Mesendoderm (in vitro differentiated cells): ENCODE results near the gene C1QTNF7.
A peak's percentile ranks its signal among the peaks of the same experiment; 100 is the strongest.

Source experiments
- DNase-seq: peaks from one replicate; pipeline ENCODE4 v3.0.0; 2013
- H2AK5ac ChIP-seq: 2 replicates; pipeline ENCODE4 v1.6.1; 2013; ENCODE audit warnings: low read length, inconsistent platforms
- H2BK120ac ChIP-seq: 2 replicates; pipeline ENCODE4 v1.6.1; 2013; ENCODE audit warnings: low read depth, mild to moderate bottlenecking, low read length, moderate library complexity, mixed read lengths
- H2BK15ac ChIP-seq: replicated peaks from 2 replicates; pipeline ENCODE4 v1.6.1; 2013; ENCODE audit warnings: low read depth, mild to moderate bottlenecking, moderate library complexity
- H2BK5ac ChIP-seq: 2 replicates; pipeline ENCODE4 v1.6.1; 2013; ENCODE audit warnings: low read length, inconsistent platforms
- H3K18ac ChIP-seq: 2 replicates; pipeline ENCODE4 v1.6.1; 2013; ENCODE audit warnings: mild to moderate bottlenecking, low read length, mixed read lengths
- H3K23ac ChIP-seq: one replicate; pipeline ENCODE4 v1.6.1; 2013; ENCODE audit warnings: low read length
- H3K27ac ChIP-seq: 2 replicates; pipeline ENCODE4 v1.5.1; 2013; ENCODE audit warnings: low read depth, mild to moderate bottlenecking, inconsistent platforms, low read length, moderate library complexity
- H3K27me3 ChIP-seq: 2 replicates; pipeline ENCODE4 v1.6.1; 2013; ENCODE audit warnings: low read length, control low read depth, mild to moderate bottlenecking, inconsistent platforms; ENCODE audit not compliant: insufficient read depth, poor library complexity
- H3K36me3 ChIP-seq: 2 replicates; pipeline ENCODE4 v1.6.1; 2013; ENCODE audit warnings: low read length, inconsistent platforms; ENCODE audit not compliant: control insufficient read depth, insufficient read depth
- H3K4ac ChIP-seq: one replicate; pipeline ENCODE4 v1.6.1; 2013; ENCODE audit warnings: low read depth, mild to moderate bottlenecking, low read length, moderate library complexity
- H3K4me1 ChIP-seq: 2 replicates; pipeline ENCODE4 v1.6.1; 2013; ENCODE audit warnings: low read depth, low read length, inconsistent platforms; ENCODE audit not compliant: control insufficient read depth
- H3K4me2 ChIP-seq: 2 replicates; pipeline ENCODE4 v1.6.1; 2013; ENCODE audit warnings: low read length
- H3K4me3 ChIP-seq: 2 replicates; pipeline ENCODE4 v1.5.1; 2013; ENCODE audit warnings: mild to moderate bottlenecking, low read length
- H3K56ac ChIP-seq: one replicate; pipeline ENCODE4 v1.6.1; 2013; ENCODE audit warnings: low read length
- H3K79me1 ChIP-seq: 2 replicates; pipeline ENCODE4 v1.6.1; 2013; ENCODE audit warnings: low read length, inconsistent platforms
- H3K79me2 ChIP-seq: 2 replicates; pipeline ENCODE4 v1.6.1; 2013; ENCODE audit warnings: mild to moderate bottlenecking, low read length; ENCODE audit not compliant: control insufficient read depth, insufficient read depth
- H3K9ac ChIP-seq: 2 replicates; pipeline ENCODE4 v1.6.1; 2013; ENCODE audit warnings: low read length, inconsistent platforms
- H4K5ac ChIP-seq: one replicate; pipeline ENCODE4 v1.6.1; 2013; ENCODE audit warnings: low read length
- H4K8ac ChIP-seq: one replicate; pipeline ENCODE4 v1.6.1; 2013; ENCODE audit warnings: low read depth, mild to moderate bottlenecking, control low read depth, low read length, moderate library complexity
- WGBS: extraction: QIAGEN DNeasy Blood & Tissue Kit; methylation state at CpG from one replicate; pipeline ENCODE4 v1.1.7; 2013; ENCODE audit warnings: low lambda C conversion rate, missing lambda C conversion rate; ENCODE audit not compliant: insufficient coverage; ENCODE audit errors: extremely low coverage; 5-methylcytosine and 5-hydroxymethylcytosine counted together

The C1QTNF7 gene

GRCh38 chr4:15479089-15479912, 51.5 kb downstream of the C1QTNF7 start:
- H4K8ac ChIP-seq = no peak overlapping the region
- peak; percentile 97 for DNase-seq
- no CpG with 5 or more reads among the region's 11 CpGs for WGBS
- H3K27me3 ChIP-seq = no peaks in the 10 kb centered on the region
- H3K79me1 ChIP-seq = no peaks in the 10 kb centered on the region
- peak overlapping the region; percentile 96 for H4K5ac ChIP-seq
- H3K36me3 ChIP-seq = no peaks in the 10 kb centered on the region
- peak overlapping the region; percentile 79 for H3K4me3 ChIP-seq
- peak overlapping the region; percentile 94 for H3K9ac ChIP-seq
- H2BK15ac ChIP-seq = no peak overlapping the region
- peak overlapping the region; percentile 98 for H3K4me2 ChIP-seq
- no peaks in the 10 kb centered on the region for H3K79me2 ChIP-seq
- H2BK120ac ChIP-seq = no peak overlapping the region
- peak overlapping the region; percentile 33 for H3K18ac ChIP-seq
- H3K27ac ChIP-seq = peak overlapping the region; percentile 33
- no peak overlapping the region for H2AK5ac ChIP-seq
- peak overlapping the region; percentile 82 for H3K4ac ChIP-seq
- no peak overlapping the region for H3K23ac ChIP-seq
- no peaks in the 10 kb centered on the region for H3K4me1 ChIP-seq
- H3K56ac ChIP-seq = peak overlapping the region; percentile 93
- peak overlapping the region; percentile 96 for H2BK5ac ChIP-seq

DNA sequence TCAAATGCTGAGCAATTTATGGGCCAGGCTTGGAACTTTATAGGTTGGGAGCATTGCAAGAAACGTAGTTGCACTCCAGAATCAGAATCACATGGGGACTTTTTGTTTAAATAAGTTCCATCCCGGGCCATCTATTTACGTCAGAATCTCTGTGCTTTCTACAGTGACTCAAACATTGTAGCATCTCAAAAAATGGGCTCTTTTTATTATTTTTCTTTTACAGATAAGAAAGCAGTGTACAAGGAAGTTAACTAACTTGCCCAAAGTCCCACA, 52.0 kb downstream of the C1QTNF7 start:
- Histone ChIP-seq H3K79me2 (no peaks in the 10 kb centered on the region), H3K27ac (peak overlapping the region; percentile 33), H3K18ac (peak overlapping the region; percentile 33), H2BK120ac (no peak overlapping the region), H3K27me3 (no peaks in the 10 kb centered on the region), H3K4ac (peak overlapping the region; percentile 82), H4K5ac (peak overlapping the region; percentile 8), H2AK5ac (no peak overlapping the region), H4K8ac (no peak overlapping the region), H3K4me1 (no peaks in the 10 kb centered on the region), H3K23ac (no peak overlapping the region), H3K79me1 (no peaks in the 10 kb centered on the region), H3K9ac (peak overlapping the region; percentile 94), H3K56ac (peak overlapping the region; percentile 93), H3K4me2 (peak overlapping the region; percentile 98), H3K36me3 (no peaks in the 10 kb centered on the region), H2BK5ac (no peak overlapping the region), H3K4me3 (no peak overlapping the region), H2BK15ac (no peak overlapping the region)
- no CpG with 5 or more reads among the region's 3 CpGs for WGBS
- DNase-seq = no peak

GRCh38 chr4:15481961-15482745, 54.3 kb downstream of the C1QTNF7 start:
- no peak overlapping the region for H3K9ac ChIP-seq
- peak; percentile 56 for DNase-seq
- H3K23ac ChIP-seq = no peak overlapping the region
- H2AK5ac ChIP-seq = no peak overlapping the region
- no peaks in the 10 kb centered on the region for H3K27me3 ChIP-seq
- H3K79me2 ChIP-seq = no peaks in the 10 kb centered on the region
- H3K4me1 ChIP-seq = no peaks in the 10 kb centered on the region
- H3K4me3 ChIP-seq = no peak overlapping the region
- H2BK5ac ChIP-seq = no peak overlapping the region
- no peak overlapping the region for H2BK15ac ChIP-seq
- H3K4me2 ChIP-seq = no peak overlapping the region
- no peak overlapping the region for H3K27ac ChIP-seq
- no CpG with 5 or more reads among the region's 2 CpGs for WGBS
- H3K18ac ChIP-seq = no peak overlapping the region
- no peak overlapping the region for H4K5ac ChIP-seq
- H4K8ac ChIP-seq = no peak overlapping the region
- H3K4ac ChIP-seq = no peak overlapping the region
- H3K36me3 ChIP-seq = no peaks in the 10 kb centered on the region
- no peak overlapping the region for H2BK120ac ChIP-seq
- no peaks in the 10 kb centered on the region for H3K79me1 ChIP-seq
- no peak overlapping the region for H3K56ac ChIP-seq

DNA sequence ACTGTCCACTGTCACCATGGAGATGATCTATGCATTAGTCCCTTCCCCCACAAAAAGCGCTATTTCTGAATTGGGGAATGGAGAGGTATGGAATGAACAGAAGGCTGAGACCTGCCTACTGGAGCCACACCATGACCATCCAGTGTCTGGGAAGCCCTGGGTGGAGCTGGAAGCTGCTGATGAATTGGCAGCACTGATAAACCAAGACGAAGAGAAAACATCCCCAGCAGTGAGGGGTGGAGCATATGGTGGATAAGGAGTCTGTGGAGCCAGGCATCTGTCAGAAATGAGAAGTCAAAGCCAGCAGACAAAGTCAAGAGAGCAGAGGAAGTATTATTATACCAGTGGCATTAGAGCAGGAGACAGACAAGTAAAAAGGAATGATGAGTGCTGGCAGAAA, 55.0 kb downstream of the C1QTNF7 start:
- H3K27me3 ChIP-seq = no peaks in the 10 kb centered on the region
- H3K4ac ChIP-seq = no peak overlapping the region
- WGBS = no CpG with 5 or more reads among the region's 2 CpGs
- H3K9ac ChIP-seq = no peak overlapping the region
- H3K79me1 ChIP-seq = no peaks in the 10 kb centered on the region
- H3K18ac ChIP-seq = no peak overlapping the region
- no peak overlapping the region for H2BK15ac ChIP-seq
- no peaks in the 10 kb centered on the region for H3K4me1 ChIP-seq
- H4K8ac ChIP-seq = no peak overlapping the region
- DNase-seq = peak; percentile 46
- H3K4me3 ChIP-seq = no peak overlapping the region
- H2BK5ac ChIP-seq = no peak overlapping the region
- no peak overlapping the region for H2BK120ac ChIP-seq
- no peaks in the 10 kb centered on the region for H3K36me3 ChIP-seq
- no peak overlapping the region for H3K23ac ChIP-seq
- H4K5ac ChIP-seq = no peak overlapping the region
- no peaks in the 10 kb centered on the region for H3K79me2 ChIP-seq
- no peak overlapping the region for H3K4me2 ChIP-seq
- no peak overlapping the region for H3K56ac ChIP-seq
- no peak overlapping the region for H3K27ac ChIP-seq
- no peak overlapping the region for H2AK5ac ChIP-seq

- Histone ChIP-seq H3K4me2 (no peak overlapping the region), H3K4me1 (no peaks in the 10 kb centered on the region), H3K56ac (no peak overlapping the region), H2AK5ac (no peak overlapping the region), H3K4me3 (no peak overlapping the region), H3K36me3 (no peaks in the 10 kb centered on the region), H3K4ac (no peak overlapping the region), H3K27me3 (no peaks in the 10 kb centered on the region), H3K23ac (no peak overlapping the region), H2BK15ac (no peak overlapping the region), H3K9ac (no peak overlapping the region), H4K5ac (no peak overlapping the region), H3K27ac (no peak overlapping the region), H2BK120ac (no peak overlapping the region), H2BK5ac (no peak overlapping the region), H3K79me1 (no peaks in the 10 kb centered on the region), H3K18ac (no peak overlapping the region), H4K8ac (no peak overlapping the region), H3K79me2 (no peaks in the 10 kb centered on the region)
- no peak for DNase-seq
These were observed 60.3 kb downstream of the C1QTNF7 start for GRCh38 chr4:15488136-15488535.
